HG03520 (cell line): ENCODE measurements around the gene ARID2.

Source experiments
- ATAC-seq: cut with Tn5 transposase; IDR thresholded peaks from one replicate; pipeline ENCODE4 v1.9.1; 2021; ENCODE audit warnings: mild to moderate bottlenecking, moderate library complexity; ENCODE audit not compliant: unreplicated experiment

Gene ARID2

GRCh38 chr12:45850302-45850701 is 120.8 kb downstream of the ARID2 start:
- no peak for ATAC-seq

GRCh38 chr12:45852508-45852907 is 123.0 kb downstream of the ARID2 start:
- ATAC-seq, result no peak

- ATAC-seq, result no peak
These were observed 124.0 kb downstream of the ARID2 start for GRCh38 chr12:45853550-45853949.

- no peak for ATAC-seq
These were observed 133.8 kb downstream of the ARID2 start for GRCh38 chr12:45863332-45863731.

- ATAC-seq, result no peak
These were observed 136.8 kb downstream of the ARID2 start for GRCh38 chr12:45866299-45866698.

GRCh38 chr12:45872446-45872845 is 142.9 kb downstream of the ARID2 start:
- ATAC-seq, result no peak

GRCh38 chr12:45877069-45877468 is 147.6 kb downstream of the ARID2 start:
- ATAC-seq, result no peak

- no peak for ATAC-seq
These were observed 149.2 kb downstream of the ARID2 start for GRCh38 chr12:45878630-45879255.

- no peak for ATAC-seq
These were observed 149.9 kb downstream of the ARID2 start for GRCh38 chr12:45879363-45879895.

GRCh38 chr12:45880533-45880932 is 151.0 kb downstream of the ARID2 start:
- ATAC-seq, result no peak

- ATAC-seq, result no peak
These were observed 153.7 kb downstream of the ARID2 start for GRCh38 chr12:45883187-45883586.

- no peak for ATAC-seq
These were observed 157.2 kb downstream of the ARID2 start for GRCh38 chr12:45886685-45887084.

GRCh38 chr12:45887544-45887943 is 158.0 kb downstream of the ARID2 start:
- no peak for ATAC-seq

GRCh38 chr12:45890276-45890675 is 160.8 kb downstream of the ARID2 start:
- ATAC-seq, result no peak

GRCh38 chr12:45893240-45893639 is 163.7 kb downstream of the ARID2 start:
- ATAC-seq, result no peak

GRCh38 chr12:45895961-45896360 is 166.5 kb downstream of the ARID2 start:
- no peak for ATAC-seq

GRCh38 chr12:45898094-45898493 is 168.6 kb downstream of the ARID2 start:
- no peak for ATAC-seq

GRCh38 chr12:45907955-45908354 is 178.4 kb downstream of the ARID2 start:
- peak; percentile 43 for ATAC-seq

GRCh38 chr12:45909041-45909713 is 179.7 kb downstream of the ARID2 start:
- no peak for ATAC-seq

GRCh38 chr12:45912774-45913173 is 183.3 kb downstream of the ARID2 start:
- no peak for ATAC-seq

- no peak for ATAC-seq
These were observed 184.1 kb downstream of the ARID2 start for GRCh38 chr12:45913631-45914030.

- ATAC-seq, result no peak
These were observed 184.6 kb downstream of the ARID2 start for GRCh38 chr12:45914090-45914489.
